Measurements from ENCODE around the gene ISLR2. TPM values are rescaled to one million over a fixed set of nuclear protein-coding genes. Genes with fewer than 3 reads are reported as not detected.

Gene ISLR2
- total and polyA plus RNA-seq, 4 donors, result 0.03 TPM; not detected in 3

DNA sequence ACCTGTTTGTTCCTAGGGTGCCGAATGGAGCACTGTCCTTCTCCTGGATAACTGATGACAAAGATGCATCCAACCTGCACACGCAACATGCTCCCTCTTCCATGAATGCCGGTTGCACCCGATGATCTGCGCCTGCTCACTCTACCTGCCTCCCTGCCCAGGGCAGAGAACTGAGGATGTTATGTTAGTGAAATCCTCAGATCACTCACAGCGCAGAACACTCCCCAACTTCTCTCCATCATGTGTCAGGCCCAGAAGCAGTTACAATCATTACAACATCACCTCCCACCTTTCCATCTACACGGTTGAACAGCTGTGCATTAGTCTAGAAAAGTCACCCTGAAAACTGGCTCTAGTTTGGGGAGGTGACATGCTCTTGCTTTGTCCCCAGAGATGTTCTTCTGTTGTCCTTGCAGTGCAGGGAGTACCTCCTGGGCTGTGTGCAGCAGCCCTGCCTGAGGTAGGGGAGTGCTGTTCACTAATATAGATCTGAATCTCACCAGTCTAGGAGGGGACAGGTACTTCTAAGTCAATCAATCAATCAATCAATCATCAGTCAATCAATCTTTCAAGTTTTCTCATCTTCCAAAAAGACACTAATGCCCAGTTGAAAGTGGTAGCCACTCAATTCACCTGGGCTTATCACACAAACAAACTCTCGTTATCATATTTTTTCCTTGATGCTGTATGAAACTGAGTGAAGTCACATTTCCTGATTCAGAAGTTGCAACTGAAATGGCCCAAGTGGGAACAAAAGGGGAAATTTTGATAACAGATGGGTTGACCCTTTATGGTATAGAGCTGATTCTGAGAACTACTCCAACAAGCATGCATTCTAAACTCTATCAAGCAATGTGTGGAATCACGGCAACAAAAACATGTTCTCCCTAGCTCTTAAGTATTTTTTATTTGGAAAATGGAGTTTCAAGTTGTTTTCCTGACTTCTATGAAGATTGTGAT, 27.8 kb downstream of the ISLR2 start:
- H3K9ac ChIP-seq (ENCODE audit: low read depth in 1 of 2, low read length in 2 of 2), result no peak overlapping the region
- DNase-seq (ENCODE audit: low spot score), result no peak
- no peak overlapping the region for H3K27ac ChIP-seq (ENCODE audit: low read depth in 1 of 2, low read length in 2 of 2)
- no peaks in the 10 kb centered on the region for H3K4me1 ChIP-seq (ENCODE audit: control insufficient read depth in 4 of 4, insufficient read depth in 4 of 4, low read length in 3 of 4)
- H3K4me3 ChIP-seq (ENCODE audit: low read depth in 1 of 3, low read length in 3 of 3), result no peak overlapping the region
- WGBS, result 89% methylated on average over 9 of the region's 9 CpGs
- peaks cover 0 to 3% (median 0%) of the 10 kb centered on the region in 4 donors for H3K27me3 ChIP-seq (ENCODE audit: control insufficient read depth in 4 of 4, insufficient read depth in 4 of 4, low read length in 3 of 4)
- no peaks in the 10 kb centered on the region for H3K9me3 ChIP-seq (ENCODE audit: control insufficient read depth in 4 of 4, low read length in 3 of 4)
- TF ChIP-seq HNF4A (conservative IDR thresholded peaks at IDR 0.05), result no peak
- no peak for TF ChIP-seq FOXA1 (IDR thresholded peaks at IDR 0.05)
- no peak for TF ChIP-seq RXRA (IDR thresholded peaks at IDR 0.05)
- TF ChIP-seq SP1 (IDR thresholded peaks at IDR 0.05), result no peak
- TF ChIP-seq, protein P1, sequence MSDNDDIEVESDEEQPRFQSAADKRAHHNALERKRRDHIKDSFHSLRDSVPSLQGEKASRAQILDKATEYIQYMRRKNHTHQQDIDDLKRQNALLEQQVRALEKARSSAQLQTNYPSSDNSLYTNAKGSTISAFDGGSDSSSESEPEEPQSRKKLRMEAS (IDR thresholded peaks at IDR 0.05), result no peak
- TF ChIP-seq, protein P2, sequence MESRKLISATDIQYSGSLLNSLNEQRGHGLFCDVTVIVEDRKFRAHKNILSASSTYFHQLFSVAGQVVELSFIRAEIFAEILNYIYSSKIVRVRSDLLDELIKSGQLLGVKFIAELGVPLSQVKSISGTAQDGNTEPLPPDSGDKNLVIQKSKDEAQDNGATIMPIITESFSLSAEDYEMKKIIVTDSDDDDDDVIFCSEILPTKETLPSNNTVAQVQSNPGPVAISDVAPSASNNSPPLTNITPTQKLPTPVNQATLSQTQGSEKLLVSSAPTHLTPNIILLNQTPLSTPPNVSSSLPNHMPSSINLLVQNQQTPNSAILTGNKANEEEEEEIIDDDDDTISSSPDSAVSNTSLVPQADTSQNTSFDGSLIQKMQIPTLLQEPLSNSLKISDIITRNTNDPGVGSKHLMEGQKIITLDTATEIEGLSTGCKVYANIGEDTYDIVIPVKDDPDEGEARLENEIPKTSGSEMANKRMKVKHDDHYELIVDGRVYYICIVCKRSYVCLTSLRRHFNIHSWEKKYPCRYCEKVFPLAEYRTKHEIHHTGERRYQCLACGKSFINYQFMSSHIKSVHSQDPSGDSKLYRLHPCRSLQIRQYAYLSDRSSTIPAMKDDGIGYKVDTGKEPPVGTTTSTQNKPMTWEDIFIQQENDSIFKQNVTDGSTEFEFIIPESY (IDR thresholded peaks at IDR 0.05), result no peak
- no peak for TF ChIP-seq NR2F2 (IDR thresholded peaks at IDR 0.05)
- TF ChIP-seq FOXA2 (IDR thresholded peaks at IDR 0.05), result no peak
- TF ChIP-seq JUND (IDR thresholded peaks at IDR 0.05), result no peak
- no peak for TF ChIP-seq RAD21 (IDR thresholded peaks at IDR 0.05)
- TF ChIP-seq YY1 (IDR thresholded peaks at IDR 0.05), result no peak
- TF ChIP-seq, protein P3, sequence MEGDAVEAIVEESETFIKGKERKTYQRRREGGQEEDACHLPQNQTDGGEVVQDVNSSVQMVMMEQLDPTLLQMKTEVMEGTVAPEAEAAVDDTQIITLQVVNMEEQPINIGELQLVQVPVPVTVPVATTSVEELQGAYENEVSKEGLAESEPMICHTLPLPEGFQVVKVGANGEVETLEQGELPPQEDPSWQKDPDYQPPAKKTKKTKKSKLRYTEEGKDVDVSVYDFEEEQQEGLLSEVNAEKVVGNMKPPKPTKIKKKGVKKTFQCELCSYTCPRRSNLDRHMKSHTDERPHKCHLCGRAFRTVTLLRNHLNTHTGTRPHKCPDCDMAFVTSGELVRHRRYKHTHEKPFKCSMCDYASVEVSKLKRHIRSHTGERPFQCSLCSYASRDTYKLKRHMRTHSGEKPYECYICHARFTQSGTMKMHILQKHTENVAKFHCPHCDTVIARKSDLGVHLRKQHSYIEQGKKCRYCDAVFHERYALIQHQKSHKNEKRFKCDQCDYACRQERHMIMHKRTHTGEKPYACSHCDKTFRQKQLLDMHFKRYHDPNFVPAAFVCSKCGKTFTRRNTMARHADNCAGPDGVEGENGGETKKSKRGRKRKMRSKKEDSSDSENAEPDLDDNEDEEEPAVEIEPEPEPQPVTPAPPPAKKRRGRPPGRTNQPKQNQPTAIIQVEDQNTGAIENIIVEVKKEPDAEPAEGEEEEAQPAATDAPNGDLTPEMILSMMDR (IDR thresholded peaks at IDR 0.05; ENCODE audit: low read depth, low read length, missing input control), result no peak
- TF ChIP-seq TAF1 (conservative IDR thresholded peaks at IDR 0.05), result no peak
- TF ChIP-seq EGR1 (IDR thresholded peaks at IDR 0.05; ENCODE audit: low read depth in 2 of 2), result no peak
- no peak for TF ChIP-seq HNF4G (IDR thresholded peaks at IDR 0.05)
- TF ChIP-seq, protein P4, sequence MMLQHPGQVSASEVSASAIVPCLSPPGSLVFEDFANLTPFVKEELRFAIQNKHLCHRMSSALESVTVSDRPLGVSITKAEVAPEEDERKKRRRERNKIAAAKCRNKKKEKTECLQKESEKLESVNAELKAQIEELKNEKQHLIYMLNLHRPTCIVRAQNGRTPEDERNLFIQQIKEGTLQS (IDR thresholded peaks at IDR 0.05), result no peak
- H3K36me3 ChIP-seq (ENCODE audit: control insufficient read depth in 4 of 4, insufficient read depth in 3 of 4, low read depth in 1 of 4, low read length in 3 of 4), result no peaks in the 10 kb centered on the region

DNA sequence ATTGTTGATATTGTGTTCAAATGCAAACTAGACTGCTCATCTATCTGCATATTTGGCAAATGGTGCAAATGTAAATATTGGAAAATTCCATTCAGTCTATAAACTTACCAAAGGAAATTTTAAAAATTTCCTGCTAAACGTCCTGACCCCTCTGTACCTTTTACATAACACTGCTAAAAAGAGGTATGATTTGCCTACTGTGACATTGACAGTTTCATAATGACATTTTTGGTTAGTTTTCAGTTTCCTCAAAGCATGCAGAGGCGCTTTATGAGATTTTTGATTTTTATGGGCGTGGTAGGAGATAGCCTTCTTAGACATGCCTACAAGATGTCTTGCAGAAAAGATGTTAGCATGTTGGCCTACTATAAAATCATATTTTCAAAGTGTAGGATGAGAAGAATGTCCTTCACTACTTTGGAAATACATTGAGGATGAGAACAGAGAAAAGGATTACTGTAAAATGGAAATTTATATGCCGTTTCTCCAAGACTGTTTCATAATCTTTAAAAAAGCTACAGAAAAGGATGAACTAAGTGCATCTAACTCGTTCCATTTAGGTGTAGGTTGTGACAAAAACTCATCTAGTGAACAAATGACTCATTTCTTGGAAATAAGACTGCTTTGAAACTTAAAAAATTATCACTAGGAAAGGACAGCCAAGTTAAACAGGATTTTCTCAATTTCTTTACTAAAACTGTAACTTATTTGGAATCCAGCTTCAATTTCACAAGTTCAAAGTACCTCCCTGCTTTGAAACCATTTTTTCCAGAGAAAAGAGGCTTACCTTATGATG, 28.7 kb downstream of the ISLR2 start:
- H3K36me3 ChIP-seq (ENCODE audit: control insufficient read depth in 4 of 4, insufficient read depth in 3 of 4, low read depth in 1 of 4, low read length in 3 of 4), result no peaks in the 10 kb centered on the region
- no peak overlapping the region for H3K9ac ChIP-seq (ENCODE audit: low read depth in 1 of 2, low read length in 2 of 2)
- H3K4me3 ChIP-seq (ENCODE audit: low read depth in 1 of 3, low read length in 3 of 3), result no peak overlapping the region
- DNase-seq (ENCODE audit: low spot score), result no peak
- H3K4me1 ChIP-seq (ENCODE audit: control insufficient read depth in 4 of 4, insufficient read depth in 4 of 4, low read length in 3 of 4), result no peaks in the 10 kb centered on the region
- no peak overlapping the region for H3K27ac ChIP-seq (ENCODE audit: low read depth in 1 of 2, low read length in 2 of 2)
- 75% methylated on average over 5 of the region's 5 CpGs for WGBS
- peaks cover 0 to 3% (median 0%) of the 10 kb centered on the region in 4 donors for H3K27me3 ChIP-seq (ENCODE audit: control insufficient read depth in 4 of 4, insufficient read depth in 4 of 4, low read length in 3 of 4)
- no peaks in the 10 kb centered on the region for H3K9me3 ChIP-seq (ENCODE audit: control insufficient read depth in 4 of 4, low read length in 3 of 4)
- no peak for TF ChIP-seq YY1 (IDR thresholded peaks at IDR 0.05)
- TF ChIP-seq GABPA (IDR thresholded peaks at IDR 0.05 in 1 of 2, conservative IDR thresholded peaks at IDR 0.05 in 1 of 2), result no peak
- TF ChIP-seq TAF1 (conservative IDR thresholded peaks at IDR 0.05), result no peak
- TF ChIP-seq JUND (IDR thresholded peaks at IDR 0.05), result no peak
- TF ChIP-seq HNF4A (conservative IDR thresholded peaks at IDR 0.05), result no peak
- TF ChIP-seq, protein P3 (IDR thresholded peaks at IDR 0.05; ENCODE audit: low read depth, low read length, missing input control), result no peak
- TF ChIP-seq EGR1 (IDR thresholded peaks at IDR 0.05; ENCODE audit: low read depth in 2 of 2), result no peak
- no peak for TF ChIP-seq FOXA1 (IDR thresholded peaks at IDR 0.05)
- TF ChIP-seq, protein P5, sequence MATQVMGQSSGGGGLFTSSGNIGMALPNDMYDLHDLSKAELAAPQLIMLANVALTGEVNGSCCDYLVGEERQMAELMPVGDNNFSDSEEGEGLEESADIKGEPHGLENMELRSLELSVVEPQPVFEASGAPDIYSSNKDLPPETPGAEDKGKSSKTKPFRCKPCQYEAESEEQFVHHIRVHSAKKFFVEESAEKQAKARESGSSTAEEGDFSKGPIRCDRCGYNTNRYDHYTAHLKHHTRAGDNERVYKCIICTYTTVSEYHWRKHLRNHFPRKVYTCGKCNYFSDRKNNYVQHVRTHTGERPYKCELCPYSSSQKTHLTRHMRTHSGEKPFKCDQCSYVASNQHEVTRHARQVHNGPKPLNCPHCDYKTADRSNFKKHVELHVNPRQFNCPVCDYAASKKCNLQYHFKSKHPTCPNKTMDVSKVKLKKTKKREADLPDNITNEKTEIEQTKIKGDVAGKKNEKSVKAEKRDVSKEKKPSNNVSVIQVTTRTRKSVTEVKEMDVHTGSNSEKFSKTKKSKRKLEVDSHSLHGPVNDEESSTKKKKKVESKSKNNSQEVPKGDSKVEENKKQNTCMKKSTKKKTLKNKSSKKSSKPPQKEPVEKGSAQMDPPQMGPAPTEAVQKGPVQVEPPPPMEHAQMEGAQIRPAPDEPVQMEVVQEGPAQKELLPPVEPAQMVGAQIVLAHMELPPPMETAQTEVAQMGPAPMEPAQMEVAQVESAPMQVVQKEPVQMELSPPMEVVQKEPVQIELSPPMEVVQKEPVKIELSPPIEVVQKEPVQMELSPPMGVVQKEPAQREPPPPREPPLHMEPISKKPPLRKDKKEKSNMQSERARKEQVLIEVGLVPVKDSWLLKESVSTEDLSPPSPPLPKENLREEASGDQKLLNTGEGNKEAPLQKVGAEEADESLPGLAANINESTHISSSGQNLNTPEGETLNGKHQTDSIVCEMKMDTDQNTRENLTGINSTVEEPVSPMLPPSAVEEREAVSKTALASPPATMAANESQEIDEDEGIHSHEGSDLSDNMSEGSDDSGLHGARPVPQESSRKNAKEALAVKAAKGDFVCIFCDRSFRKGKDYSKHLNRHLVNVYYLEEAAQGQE (IDR thresholded peaks at IDR 0.05), result no peak
- no peak for TF ChIP-seq RAD21 (IDR thresholded peaks at IDR 0.05)
- TF ChIP-seq NR2F2 (IDR thresholded peaks at IDR 0.05), result no peak
- no peak for TF ChIP-seq HNF4G (IDR thresholded peaks at IDR 0.05)
- TF ChIP-seq, protein P4 (IDR thresholded peaks at IDR 0.05), result no peak
- TF ChIP-seq FOXA2 (IDR thresholded peaks at IDR 0.05), result no peak
